ENCODE data around the gene USP12.

DNA sequence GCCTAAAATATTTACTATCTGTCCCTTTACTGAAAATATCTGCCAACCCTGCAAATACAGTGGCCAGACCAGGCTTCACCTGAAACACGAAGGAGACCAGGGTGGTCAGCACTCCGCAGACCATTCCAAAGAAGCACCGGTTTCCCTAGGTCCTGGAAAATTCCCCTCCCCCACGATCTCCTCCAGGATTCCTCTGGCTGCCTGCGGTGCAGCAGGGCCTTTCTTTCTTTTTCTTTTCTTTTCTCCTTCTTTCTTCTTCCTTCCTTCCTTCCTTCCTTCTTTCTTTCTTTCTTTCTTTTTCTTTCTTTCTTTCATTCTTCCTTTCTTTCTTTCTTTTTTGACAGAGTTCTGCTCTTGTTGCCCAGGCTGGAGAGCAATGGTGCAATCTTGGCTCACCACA is 152.7 kb downstream of the USP12 start:
- TF ChIP-seq, protein P1, sequence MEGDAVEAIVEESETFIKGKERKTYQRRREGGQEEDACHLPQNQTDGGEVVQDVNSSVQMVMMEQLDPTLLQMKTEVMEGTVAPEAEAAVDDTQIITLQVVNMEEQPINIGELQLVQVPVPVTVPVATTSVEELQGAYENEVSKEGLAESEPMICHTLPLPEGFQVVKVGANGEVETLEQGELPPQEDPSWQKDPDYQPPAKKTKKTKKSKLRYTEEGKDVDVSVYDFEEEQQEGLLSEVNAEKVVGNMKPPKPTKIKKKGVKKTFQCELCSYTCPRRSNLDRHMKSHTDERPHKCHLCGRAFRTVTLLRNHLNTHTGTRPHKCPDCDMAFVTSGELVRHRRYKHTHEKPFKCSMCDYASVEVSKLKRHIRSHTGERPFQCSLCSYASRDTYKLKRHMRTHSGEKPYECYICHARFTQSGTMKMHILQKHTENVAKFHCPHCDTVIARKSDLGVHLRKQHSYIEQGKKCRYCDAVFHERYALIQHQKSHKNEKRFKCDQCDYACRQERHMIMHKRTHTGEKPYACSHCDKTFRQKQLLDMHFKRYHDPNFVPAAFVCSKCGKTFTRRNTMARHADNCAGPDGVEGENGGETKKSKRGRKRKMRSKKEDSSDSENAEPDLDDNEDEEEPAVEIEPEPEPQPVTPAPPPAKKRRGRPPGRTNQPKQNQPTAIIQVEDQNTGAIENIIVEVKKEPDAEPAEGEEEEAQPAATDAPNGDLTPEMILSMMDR (IDR thresholded peaks at IDR 0.05): no peak
- no peak for TF ChIP-seq EP300 (IDR thresholded peaks at IDR 0.05)

Measured in suprapubic skin (tissue), 3 donors.